Measurements from ENCODE around the gene NUP50.

The NUP50 gene

GRCh38 chr22:45211435-45211834, 47.7 kb downstream of the NUP50 start:
- no peaks in the 10 kb centered on the region for H3K27me3 ChIP-seq
- H3K36me3 ChIP-seq: peaks cover 55% of the 10 kb centered on the region
- TF ChIP-seq CTCF (IDR thresholded peaks at IDR 0.05): no peak
- peaks cover 15 to 19% of the 10 kb centered on the region in 2 experiments for H3K4me1 ChIP-seq (ENCODE audit: control insufficient read depth in 1 of 2, insufficient read depth in 1 of 2, low read depth in 1 of 2, low read length in 1 of 2)
- no peak overlapping the region for H3K27ac ChIP-seq
- no peak overlapping the region for H3K4me3 ChIP-seq (ENCODE audit: low read depth in 1 of 2, low read length in 1 of 2)
- no peaks in the 10 kb centered on the region for H3K9me3 ChIP-seq

- Histone ChIP-seq H3K4me1 (ENCODE audit: control insufficient read depth in 1 of 2, insufficient read depth in 1 of 2, low read depth in 1 of 2, low read length in 1 of 2) (peaks cover 15 to 19% of the 10 kb centered on the region in 2 experiments), H3K36me3 (peaks cover 50% of the 10 kb centered on the region), H3K27ac (no peak overlapping the region), H3K9me3 (no peaks in the 10 kb centered on the region), H3K4me3 (ENCODE audit: low read depth in 1 of 2, low read length in 1 of 2) (no peak overlapping the region), H3K27me3 (no peaks in the 10 kb centered on the region)
- TF ChIP-seq CTCF (IDR thresholded peaks at IDR 0.05): no peak
Measured at GRCh38 chr22:45211848-45212247, 48.1 kb downstream of the NUP50 start.

- Histone ChIP-seq H3K4me3 (ENCODE audit: low read depth in 1 of 2, low read length in 1 of 2) (no peak overlapping the region), H3K36me3 (peaks cover 49% of the 10 kb centered on the region), H3K9me3 (no peaks in the 10 kb centered on the region), H3K27ac (no peak overlapping the region), H3K27me3 (no peaks in the 10 kb centered on the region), H3K4me1 (ENCODE audit: control insufficient read depth in 1 of 2, insufficient read depth in 1 of 2, low read depth in 1 of 2, low read length in 1 of 2) (peaks cover 15 to 19% of the 10 kb centered on the region in 2 experiments)
- TF ChIP-seq CTCF (IDR thresholded peaks at IDR 0.05): no peak
Measured at GRCh38 chr22:45212306-45212709, 48.6 kb downstream of the NUP50 start.

GRCh38 chr22:45212992-45213751, 49.4 kb downstream of the NUP50 start:
- TF ChIP-seq CTCF (IDR thresholded peaks at IDR 0.05): no peak
- no peaks in the 10 kb centered on the region for H3K9me3 ChIP-seq
- H3K27me3 ChIP-seq: no peaks in the 10 kb centered on the region
- peaks cover 15 to 19% of the 10 kb centered on the region in 2 experiments for H3K4me1 ChIP-seq (ENCODE audit: control insufficient read depth in 1 of 2, insufficient read depth in 1 of 2, low read depth in 1 of 2, low read length in 1 of 2)
- peak overlapping the region; percentile 35 to 45 for H3K4me3 ChIP-seq (ENCODE audit: low read depth in 1 of 2, low read length in 1 of 2)
- H3K36me3 ChIP-seq: peaks cover 40% of the 10 kb centered on the region
- H3K27ac ChIP-seq: peak overlapping the region; percentile 71

GRCh38 chr22:45216133-45217003, 52.6 kb downstream of the NUP50 start:
- Histone ChIP-seq H3K27ac (no peak overlapping the region), H3K9me3 (no peaks in the 10 kb centered on the region), H3K27me3 (no peaks in the 10 kb centered on the region), H3K4me1 (ENCODE audit: control insufficient read depth in 1 of 2, insufficient read depth in 1 of 2, low read depth in 1 of 2, low read length in 1 of 2) (peaks cover 24 to 26% of the 10 kb centered on the region in 2 experiments), H3K36me3 (peaks cover 8% of the 10 kb centered on the region), H3K4me3 (ENCODE audit: low read depth in 1 of 2, low read length in 1 of 2) (no peak overlapping the region)
- no peak for TF ChIP-seq CTCF (IDR thresholded peaks at IDR 0.05)
